Activated naive CD8-positive, alpha-beta T cell treated with anti-CD3 and anti-CD28 coated beads, Interleukin-2, amount 10 ng/mL, durations not matched to agents 7 days and 5 days (primary cell): ENCODE results near the gene SH2B2. TPM values are rescaled to one million over a fixed set of nuclear protein-coding genes. Genes with fewer than 3 reads are reported as not detected.
"Not testable (repeated sequence)": the region's sequence is repeated elsewhere in the genome, so short reads cannot be mapped to it uniquely, and the experiment has no call there.

Experiments used
- ATAC-seq: fragments of 150-1000 bp; cut with Tn5 transposase; one replicate; pipeline ENCODE4 v1.10.0; 2021; ENCODE audit warnings: low read depth, moderate library complexity
- POLR2A ChIA-PET: fragments of 350-600 bp; sonication (Branson Sonifier 250); formaldehyde crosslinking; loops from one replicate; lab custom pipeline; 2021; ENCODE audit warnings: antibody characterized with exemption; lab: Charles Lee
- DNase-seq: peaks from one replicate; pipeline ENCODE4 v3.0.0; 2021
- H3K27ac Mint-ChIP-seq: one replicate; pipeline ENCODE4 v1.8.0; 2022; ENCODE audit warnings: mild to moderate bottlenecking, mixed read lengths
- H3K27me3 Mint-ChIP-seq: one replicate; pipeline ENCODE4 v1.8.0; 2022; ENCODE audit warnings: mild to moderate bottlenecking, moderate library complexity, mixed read lengths
- H3K36me3 Mint-ChIP-seq: one replicate; pipeline ENCODE4 v1.8.0; 2021; ENCODE audit warnings: mild to moderate bottlenecking, mixed read lengths
- H3K4me1 Mint-ChIP-seq: one replicate; pipeline ENCODE4 v1.8.0; 2021; ENCODE audit warnings: mixed read lengths
- H3K4me3 Mint-ChIP-seq: one replicate; pipeline ENCODE4 v1.8.0; 2022; ENCODE audit warnings: mild to moderate bottlenecking, moderate library complexity, mixed read lengths
- H3K9me3 Mint-ChIP-seq: one replicate; pipeline ENCODE4 v1.8.0; 2021; ENCODE audit warnings: mixed read lengths
- total RNA-seq, 2 experiments: library from RNA; stranded (reverse); gene quantifications; one replicate each; pipeline ENCODE4 v1.2.3, GENCODE V29; 2021

Gene SH2B2
- total RNA-seq, 2 experiments from 2014 or later, result 0.97 to 1.2 TPM

GRCh38 chr7:102317231-102318059 lies 30.8 kb downstream of the SH2B2 start:
- Mint-ChIP-seq H3K4me1 (no peaks in the 10 kb centered on the region), H3K36me3 (no peaks in the 10 kb centered on the region)
- peak; percentile 17 for ATAC-seq

GRCh38 chr7:102318482-102318971 lies 31.9 kb downstream of the SH2B2 start:
- Mint-ChIP-seq H3K36me3 (no peaks in the 10 kb centered on the region), H3K9me3 (no peaks in the 10 kb centered on the region), H3K27me3 (peaks cover 4% of the 10 kb centered on the region), H3K4me1 (no peaks in the 10 kb centered on the region), H3K4me3 (no peak overlapping the region), H3K27ac (no peak overlapping the region)
- ATAC-seq, result no peak
- no peak for DNase-seq
- POLR2A ChIA-PET, result no interaction called here

More at GRCh38 chr7:102317231-102318059, 30.8 kb downstream of the SH2B2 start:
- Mint-ChIP-seq H3K9me3 (no peaks in the 10 kb centered on the region), H3K4me3 (no peak overlapping the region), H3K27me3 (peaks cover under 1% of the 10 kb centered on the region), H3K27ac (no peak overlapping the region)
- POLR2A ChIA-PET, result interaction anchor here (0.8 kb wide), 1 partner anchor 13 kb away, joined by 5 read pairs; no protein-coding TSS in a partner anchor
- DNase-seq, result no peak

- POLR2A ChIA-PET, result no interaction called here
- Mint-ChIP-seq H3K4me1 (no peaks in the 10 kb centered on the region), H3K36me3 (no peaks in the 10 kb centered on the region), H3K4me3 (no peak overlapping the region), H3K9me3 (no peaks in the 10 kb centered on the region), H3K27me3 (peaks cover 7% of the 10 kb centered on the region), H3K27ac (no peak overlapping the region)
- no peak for DNase-seq
- no peak for ATAC-seq
Observed at GRCh38 chr7:102319671-102320070, 33.0 kb downstream of the SH2B2 start.

GRCh38 chr7:102320181-102320580 lies 33.5 kb downstream of the SH2B2 start:
- Mint-ChIP-seq H3K4me1 (no peaks in the 10 kb centered on the region), H3K36me3 (no peaks in the 10 kb centered on the region), H3K27me3 (peaks cover 7% of the 10 kb centered on the region), H3K27ac (no peak overlapping the region), H3K4me3 (no peak overlapping the region), H3K9me3 (no peaks in the 10 kb centered on the region)
- ATAC-seq (no peak), DNase-seq (no peak)
- POLR2A ChIA-PET, result no interaction called here

- Mint-ChIP-seq H3K4me1 (no peaks in the 10 kb centered on the region), H3K9me3 (no peaks in the 10 kb centered on the region), H3K36me3 (no peaks in the 10 kb centered on the region), H3K27ac (no peak overlapping the region), H3K4me3 (no peak overlapping the region), H3K27me3 (peaks cover 7% of the 10 kb centered on the region)
- POLR2A ChIA-PET, result no interaction called here
- DNase-seq (no peak), ATAC-seq (no peak)
Observed at GRCh38 chr7:102320601-102321350, 34.1 kb downstream of the SH2B2 start.

GRCh38 chr7:102321351-102322201 lies 34.9 kb downstream of the SH2B2 start:
- peaks cover 9% of the 10 kb centered on the region for H3K27me3 Mint-ChIP-seq
- no peak overlapping the region for H3K4me3 Mint-ChIP-seq
- ATAC-seq (peak; percentile 50), DNase-seq (peak; percentile 47)
- no peaks in the 10 kb centered on the region for H3K36me3 Mint-ChIP-seq
- POLR2A ChIA-PET, result no interaction called here
- no peaks in the 10 kb centered on the region for H3K4me1 Mint-ChIP-seq
- no peak overlapping the region for H3K27ac Mint-ChIP-seq
- H3K9me3 Mint-ChIP-seq, result no peaks in the 10 kb centered on the region

GRCh38 chr7:102322202-102322715 lies 35.6 kb downstream of the SH2B2 start:
- H3K4me3 Mint-ChIP-seq, result no peak overlapping the region
- H3K4me1 Mint-ChIP-seq, result no peaks in the 10 kb centered on the region
- no peak overlapping the region for H3K27ac Mint-ChIP-seq
- peaks cover 13% of the 10 kb centered on the region for H3K27me3 Mint-ChIP-seq
- DNase-seq (no peak), ATAC-seq (no peak)
- no peaks in the 10 kb centered on the region for H3K36me3 Mint-ChIP-seq
- no peaks in the 10 kb centered on the region for H3K9me3 Mint-ChIP-seq
- POLR2A ChIA-PET, result no interaction called here

GRCh38 chr7:102323914-102324195 lies 37.2 kb downstream of the SH2B2 start:
- ATAC-seq (no peak), DNase-seq (no peak)
- Mint-ChIP-seq H3K36me3 (no peaks in the 10 kb centered on the region), H3K4me3 (no peak overlapping the region), H3K27me3 (peaks cover 22% of the 10 kb centered on the region), H3K9me3 (no peaks in the 10 kb centered on the region), H3K27ac (no peak overlapping the region), H3K4me1 (no peaks in the 10 kb centered on the region)
- POLR2A ChIA-PET, result no interaction called here

GRCh38 chr7:102325106-102325505 lies 38.4 kb downstream of the SH2B2 start:
- H3K4me3 Mint-ChIP-seq, POLR2A ChIA-PET, H3K9me3 Mint-ChIP-seq, ATAC-seq, DNase-seq, H3K4me1 Mint-ChIP-seq, H3K36me3 Mint-ChIP-seq, H3K27ac Mint-ChIP-seq: not testable (repeated sequence)
- peaks cover 25% of the 10 kb centered on the region for H3K27me3 Mint-ChIP-seq

GRCh38 chr7:102326157-102326889 lies 39.7 kb downstream of the SH2B2 start:
- H3K27me3 Mint-ChIP-seq, result peaks cover 27% of the 10 kb centered on the region
- no peaks in the 10 kb centered on the region for H3K36me3 Mint-ChIP-seq
- H3K4me3 Mint-ChIP-seq, result no peak overlapping the region
- H3K9me3 Mint-ChIP-seq, result no peaks in the 10 kb centered on the region
- no peak for ATAC-seq
- POLR2A ChIA-PET, result interaction anchor here (0.7 kb wide), 1 partner anchor 394 kb away, joined by 4 read pairs; no protein-coding TSS in a partner anchor
- no peak overlapping the region for H3K27ac Mint-ChIP-seq
- H3K4me1 Mint-ChIP-seq, result peaks cover 2% of the 10 kb centered on the region
- no peak for DNase-seq

GRCh38 chr7:102327183-102327582 lies 40.5 kb downstream of the SH2B2 start:
- H3K36me3 Mint-ChIP-seq, H3K27ac Mint-ChIP-seq, H3K9me3 Mint-ChIP-seq, DNase-seq, ATAC-seq, POLR2A ChIA-PET, H3K4me3 Mint-ChIP-seq, H3K4me1 Mint-ChIP-seq: not testable (repeated sequence)
- peaks cover 27% of the 10 kb centered on the region for H3K27me3 Mint-ChIP-seq

- H3K27ac Mint-ChIP-seq, H3K4me1 Mint-ChIP-seq, POLR2A ChIA-PET, H3K36me3 Mint-ChIP-seq, ATAC-seq, DNase-seq, H3K9me3 Mint-ChIP-seq, H3K4me3 Mint-ChIP-seq: not testable (repeated sequence)
- peaks cover 24% of the 10 kb centered on the region for H3K27me3 Mint-ChIP-seq
Observed at GRCh38 chr7:102328863-102329262, 42.2 kb downstream of the SH2B2 start.
